DMS114 treated with DMSO at 0.1 percent for 48 hours (cell line): Measurements from ENCODE around the gene RNF220.

Source experiments
- DNase-seq: peaks from one replicate; lab custom pipeline; 2025; ENCODE audit not compliant: unreplicated experiment; lab: John Stamatoyannopoulos, UW

RNF220 gene

GRCh38 chr1:44425341-44426082 is 20.5 kb downstream of the RNF220 start:
- no peak for DNase-seq

GRCh38 chr1:44431861-44432260 is 26.8 kb downstream of the RNF220 start:
- no peak for DNase-seq

GRCh38 chr1:44433209-44433608 is 28.2 kb downstream of the RNF220 start:
- no peak for DNase-seq

- DNase-seq = no peak
Observed at GRCh38 chr1:44436401-44437106, 31.5 kb downstream of the RNF220 start.

- no peak for DNase-seq
Observed at GRCh38 chr1:44437107-44437716, 32.2 kb downstream of the RNF220 start.

DNA sequence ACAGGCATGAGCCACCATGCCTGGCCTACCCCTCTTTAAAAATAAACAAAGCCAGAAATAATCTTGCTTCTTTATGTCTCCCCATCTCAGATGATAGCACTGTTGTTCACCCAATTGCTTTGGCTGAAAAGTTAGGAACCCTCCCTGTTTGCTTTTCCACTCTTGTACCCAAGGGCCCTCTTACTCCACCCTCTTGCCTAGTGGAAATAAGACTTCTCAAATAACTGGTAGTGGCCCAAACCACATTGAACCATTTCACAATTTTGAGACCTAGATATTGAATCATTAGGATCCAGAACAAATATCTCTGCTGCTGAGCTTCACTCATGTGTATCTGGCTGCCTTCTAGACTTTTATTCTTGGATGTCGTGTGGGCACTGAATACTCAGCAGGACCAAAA is 37.7 kb downstream of the RNF220 start:
- no peak for DNase-seq

DNA sequence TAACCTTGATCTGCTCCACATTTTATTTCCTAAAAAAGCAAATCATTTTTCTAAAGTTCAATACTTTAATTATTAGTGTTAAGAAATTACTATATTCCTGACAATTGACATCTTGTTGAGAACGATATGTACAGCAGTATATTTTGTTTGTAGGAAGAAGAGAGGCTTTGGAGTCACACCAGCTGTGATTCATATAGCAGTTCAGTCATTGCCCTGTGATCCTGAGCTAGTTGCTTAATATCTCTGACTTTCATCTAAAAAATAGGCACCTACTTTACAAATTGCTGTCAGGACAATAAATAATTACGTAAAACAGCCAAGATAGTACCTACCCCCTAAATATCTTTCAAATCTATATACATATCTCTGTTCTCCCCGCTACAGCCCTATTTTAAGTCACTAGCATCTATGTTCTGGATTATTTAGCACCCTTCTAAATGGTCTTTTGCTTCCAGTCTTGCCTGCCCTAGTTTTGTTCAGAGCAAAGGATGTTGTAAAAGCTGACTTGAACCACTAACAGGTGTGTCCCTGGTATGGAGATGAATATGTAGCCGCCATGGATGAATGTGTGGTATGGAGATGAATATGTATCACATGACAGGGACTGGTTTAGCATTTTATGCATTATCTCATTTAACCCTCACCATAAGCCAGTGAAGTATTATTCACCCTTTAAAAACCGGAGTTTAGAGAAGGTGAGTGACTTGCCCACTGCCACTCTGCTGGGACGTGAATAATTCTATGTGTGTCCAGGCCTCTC is 42.2 kb downstream of the RNF220 start:
- DNase-seq = no peak

DNA sequence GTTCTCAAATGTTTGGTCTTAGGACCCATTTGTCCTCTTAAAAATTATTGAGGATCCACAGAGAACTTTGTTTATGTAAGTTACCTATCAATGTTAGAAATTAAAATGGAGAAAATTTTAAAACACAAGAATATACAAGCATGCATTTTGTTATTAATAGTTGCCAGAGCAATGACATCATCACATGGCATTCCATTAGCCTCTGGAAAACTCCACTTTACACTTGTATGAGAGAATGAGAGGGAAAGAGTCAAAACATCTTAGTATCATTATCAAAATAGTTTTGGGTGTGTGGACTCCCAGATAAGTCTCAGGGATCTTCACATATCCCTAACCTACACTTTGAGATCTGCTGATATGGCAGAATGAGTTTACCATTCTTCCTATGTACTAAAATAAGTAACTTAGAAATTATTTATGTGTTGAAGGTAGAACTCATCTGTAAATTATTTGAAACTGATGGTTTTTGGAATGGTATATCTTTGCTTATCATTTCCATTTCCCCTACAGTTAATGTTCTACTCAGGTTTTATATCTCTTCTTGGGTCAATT is 48.8 kb downstream of the RNF220 start:
- DNase-seq = no peak

DNA sequence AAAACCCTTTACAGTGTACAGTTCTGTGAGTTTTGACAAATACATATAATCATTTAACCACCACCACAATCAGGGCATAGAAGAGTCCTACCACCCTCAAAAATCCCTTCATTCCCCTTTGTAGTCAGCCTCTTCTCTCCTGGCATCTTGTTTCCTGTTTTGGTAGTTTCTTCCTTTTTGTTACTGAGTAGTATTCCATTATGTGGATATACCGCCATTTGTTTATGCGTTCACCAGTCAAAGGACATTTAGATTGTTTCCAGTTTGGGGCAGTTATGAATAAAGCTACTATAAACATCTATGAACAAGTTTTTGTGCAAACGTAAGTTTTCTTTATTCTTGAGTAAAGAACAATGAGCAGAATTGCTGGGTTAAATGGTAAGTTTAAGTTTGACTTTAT is 49.6 kb downstream of the RNF220 start:
- no peak for DNase-seq

DNA sequence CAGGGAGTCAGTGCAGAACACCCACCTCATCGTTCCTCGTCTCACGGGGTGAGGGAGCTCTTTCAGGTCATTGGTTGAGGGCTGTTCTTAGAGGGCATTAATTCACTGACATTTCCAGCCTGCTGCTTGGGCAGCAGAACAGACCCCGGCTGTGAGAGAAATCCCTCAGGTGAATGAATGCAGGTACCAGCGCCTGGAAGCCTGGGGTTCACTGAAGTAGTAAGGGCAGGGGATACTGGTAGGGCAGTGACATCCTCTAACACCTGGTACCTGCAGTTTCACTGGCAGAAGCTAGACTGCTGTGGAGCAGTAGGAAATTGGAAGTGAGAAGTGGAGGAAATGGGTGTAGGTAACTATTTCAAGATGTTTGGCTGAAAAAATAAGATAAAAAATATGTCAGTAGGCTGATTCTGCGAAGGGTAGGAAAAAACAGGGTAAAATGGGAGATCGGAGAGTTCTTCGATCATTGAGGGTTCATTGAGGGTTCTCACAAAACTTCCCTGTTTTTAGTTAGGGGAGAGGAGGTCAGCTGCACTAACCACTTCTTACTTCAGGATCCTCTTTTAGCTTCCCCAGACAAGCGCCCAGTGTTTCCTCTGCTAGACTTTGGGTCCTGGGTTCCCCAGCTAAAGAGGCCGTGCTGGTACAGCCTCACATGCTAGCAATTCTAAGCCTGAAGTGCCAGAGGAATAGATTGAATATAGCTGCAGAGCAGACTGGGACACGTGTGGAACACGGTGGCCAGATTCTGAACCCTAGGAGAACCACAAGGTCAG is 55.2 kb downstream of the RNF220 start:
- no peak for DNase-seq

DNA sequence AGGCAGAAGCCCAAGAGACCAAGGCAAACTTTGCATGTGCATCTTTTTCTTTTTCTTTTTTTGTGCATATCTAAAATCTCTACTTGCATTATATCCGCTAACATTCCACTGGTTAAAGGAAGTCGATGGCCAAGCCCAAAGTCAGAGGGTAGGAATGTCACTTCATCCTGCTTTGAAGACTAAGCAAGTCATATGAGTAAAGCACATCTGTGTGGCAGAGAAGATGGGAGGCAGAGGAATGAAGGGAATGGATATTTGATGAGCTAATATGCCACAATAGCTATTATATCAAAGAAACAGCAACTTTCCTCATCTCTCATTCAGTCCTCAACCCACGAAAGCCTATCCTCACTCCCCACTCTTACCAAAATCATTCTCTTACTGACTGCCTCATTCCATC is 59.3 kb downstream of the RNF220 start:
- DNase-seq = no peak

DNA sequence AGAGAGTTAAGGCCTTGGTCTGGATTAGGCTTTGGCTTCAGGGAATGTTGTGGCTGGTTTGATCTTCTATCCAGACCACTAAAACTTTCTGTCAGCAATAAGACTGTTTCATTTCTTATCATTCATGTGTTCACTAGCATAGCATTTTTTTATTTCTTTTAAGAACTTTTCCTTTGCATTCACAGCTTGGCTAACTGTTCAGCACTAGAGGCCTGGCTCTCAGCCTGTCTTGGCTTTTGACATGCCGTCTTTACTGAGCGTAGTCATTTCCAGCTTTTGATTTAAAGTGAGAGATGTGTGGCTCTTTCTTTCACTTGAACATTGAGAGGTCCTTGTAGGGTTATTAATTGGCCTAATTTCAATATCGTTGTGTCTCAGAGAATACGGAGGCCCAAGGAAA is 62.5 kb downstream of the RNF220 start:
- no peak for DNase-seq

GRCh38 chr1:44471911-44472453 is 66.9 kb downstream of the RNF220 start:
- DNase-seq = no peak

- DNase-seq = no peak
Observed at GRCh38 chr1:44472620-44473525, 67.8 kb downstream of the RNF220 start.

GRCh38 chr1:44476891-44477290 is 71.8 kb downstream of the RNF220 start:
- DNase-seq = no peak

- no peak for DNase-seq
Observed at GRCh38 chr1:44481701-44482100, 76.6 kb downstream of the RNF220 start.

DNA sequence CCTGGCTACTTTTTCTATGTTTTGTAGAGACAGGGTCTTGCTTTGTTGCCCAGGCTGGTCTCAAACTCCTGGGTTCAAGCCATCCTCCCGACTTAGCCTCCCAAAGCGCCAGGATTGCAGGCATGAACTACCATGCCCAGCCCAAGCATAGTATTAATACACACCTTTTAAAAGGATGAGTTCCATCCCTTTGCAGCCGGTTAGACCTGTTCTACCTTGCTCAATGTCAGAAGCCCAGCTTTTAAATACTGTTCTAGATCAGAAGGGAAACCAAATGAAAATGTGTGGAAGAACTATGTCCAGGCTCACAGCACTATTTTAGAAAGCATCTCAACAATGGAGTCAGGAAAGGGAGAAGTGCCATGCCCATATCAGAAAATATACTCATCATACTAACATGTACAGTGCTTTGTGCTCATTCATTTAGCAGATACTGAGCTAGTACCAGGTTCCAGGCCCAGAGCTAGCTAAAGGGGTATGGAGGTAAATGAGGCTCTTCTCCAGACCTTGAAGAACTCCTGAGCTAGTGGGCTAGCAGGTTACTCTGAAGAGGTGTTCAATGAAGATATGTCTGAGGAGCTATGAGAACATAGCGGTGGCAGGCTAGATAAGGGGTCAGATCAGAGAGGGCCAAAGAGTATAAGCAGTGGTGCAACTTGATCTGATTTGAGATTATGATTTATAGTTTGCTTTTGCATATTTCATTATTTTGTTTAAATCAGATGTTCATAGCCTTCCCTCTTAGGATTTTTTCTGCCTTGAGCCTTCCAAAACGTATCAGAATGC is 78.2 kb downstream of the RNF220 start:
- DNase-seq = no peak

- DNase-seq = no peak
Observed at GRCh38 chr1:44484155-44484688, 79.2 kb downstream of the RNF220 start.
